Measurements from ENCODE around the gene ZNF440. TPM values are rescaled to one million over a fixed set of nuclear protein-coding genes. Genes with fewer than 3 reads are reported as not detected.
"Not testable (repeated sequence)": the region's sequence is repeated elsewhere in the genome, so short reads cannot be mapped to it uniquely, and the experiment has no call there.

ZNF440 gene
- 12.1 TPM for total RNA-seq

GRCh38 chr19:11814029-11814699 lies at the start of gene ZNF440:
ZNF440 (plus strand) TSS chr19:11814273; CDS start chr19:11814448, 175 bp downstream.
- DNase-seq (ENCODE audit: low spot score) = peak; percentile 97
- peak; percentile 100 for ATAC-seq
- intact Hi-C loops (cut with DNase I) = no loop called here

DNA sequence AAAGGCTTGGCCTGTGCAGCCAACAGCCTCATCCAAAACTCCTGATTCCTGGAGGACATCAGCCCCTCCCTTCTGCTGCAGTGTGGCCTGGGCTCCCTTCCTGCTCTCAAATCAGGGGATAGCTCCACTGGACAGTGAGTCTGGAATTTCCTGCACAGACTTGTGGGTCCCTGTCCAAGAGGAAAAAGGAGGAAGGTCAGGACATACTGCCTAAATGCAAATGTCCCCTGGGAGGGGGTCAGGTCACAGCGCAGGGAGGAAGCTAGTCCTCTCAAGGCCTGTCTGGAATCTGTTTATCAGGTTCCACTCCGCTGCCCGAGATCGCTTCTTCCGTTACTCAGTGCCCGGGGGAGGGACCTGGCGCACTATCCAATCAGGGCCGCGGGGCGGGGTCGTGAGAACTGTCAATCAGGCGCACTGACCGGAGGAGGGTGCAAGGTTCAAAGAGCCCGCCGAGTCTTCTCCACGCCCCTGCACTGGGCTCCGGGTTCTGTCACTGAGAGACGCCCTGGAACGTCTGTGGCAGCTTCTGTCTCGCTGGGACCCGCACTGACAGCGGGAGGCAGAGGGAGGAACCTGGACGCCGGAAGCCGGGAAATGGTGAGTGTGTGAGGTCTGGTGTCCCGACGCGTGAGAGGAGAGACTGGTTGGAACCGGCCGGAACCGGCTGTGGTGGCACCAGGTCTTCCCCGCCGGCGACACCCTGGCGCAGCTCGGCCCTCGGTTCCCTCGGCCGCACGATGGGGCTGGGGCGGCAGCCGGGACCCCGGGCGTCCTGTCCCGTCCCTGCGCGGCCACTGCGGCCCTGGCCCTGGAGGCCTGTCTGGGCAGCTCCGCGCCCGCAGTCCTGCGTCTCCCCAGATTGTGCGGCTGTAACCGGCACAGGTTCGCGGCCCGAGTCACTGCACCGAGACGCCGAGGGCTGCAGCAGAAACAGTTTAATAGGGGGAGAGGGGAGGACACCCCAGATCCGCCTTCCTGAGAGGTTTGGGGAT lies 47.2 kb upstream of the ZNF440 start, which contains the start of gene ZNF441:
TSS of gene ZNF441 (plus strand) at position 404 of the 995 bp plus-strand sequence. CDS start at position 598, 194 bp downstream.
- DNase-seq (ENCODE audit: low spot score) (peak; percentile 99), ATAC-seq (peak; percentile 100)
- intact Hi-C loops (cut with DNase I) = no loop called here

DNA sequence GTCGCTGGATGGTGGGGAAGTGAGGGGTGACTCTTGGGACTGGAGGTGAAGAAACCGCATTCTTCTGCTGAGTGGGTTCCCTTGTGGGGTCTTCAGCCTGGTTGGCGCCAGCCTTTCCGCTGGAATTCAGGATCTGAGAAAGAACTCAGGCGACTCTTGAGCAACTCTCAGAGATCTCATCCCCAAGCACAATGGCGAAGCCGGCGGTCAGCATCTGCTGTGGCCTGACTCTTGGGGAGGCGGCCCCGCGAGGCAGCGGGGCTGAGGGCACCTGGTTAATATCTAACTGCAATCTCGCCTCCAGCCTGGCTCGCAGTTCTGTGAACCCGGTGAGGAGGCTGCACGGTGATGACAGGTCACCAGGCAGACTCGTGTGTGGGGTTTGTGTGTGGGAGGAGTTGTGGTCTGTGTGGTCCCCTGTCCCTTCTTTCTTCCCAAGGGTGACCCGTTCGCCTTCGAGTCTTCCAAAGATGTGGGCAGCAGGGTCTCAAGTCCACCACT lies 46.4 kb upstream of the ZNF440 start:
- ATAC-seq (peak; percentile 16), DNase-seq (ENCODE audit: low spot score) (peak; percentile 61)
- intact Hi-C loops (cut with DNase I) = no loop called here

DNA sequence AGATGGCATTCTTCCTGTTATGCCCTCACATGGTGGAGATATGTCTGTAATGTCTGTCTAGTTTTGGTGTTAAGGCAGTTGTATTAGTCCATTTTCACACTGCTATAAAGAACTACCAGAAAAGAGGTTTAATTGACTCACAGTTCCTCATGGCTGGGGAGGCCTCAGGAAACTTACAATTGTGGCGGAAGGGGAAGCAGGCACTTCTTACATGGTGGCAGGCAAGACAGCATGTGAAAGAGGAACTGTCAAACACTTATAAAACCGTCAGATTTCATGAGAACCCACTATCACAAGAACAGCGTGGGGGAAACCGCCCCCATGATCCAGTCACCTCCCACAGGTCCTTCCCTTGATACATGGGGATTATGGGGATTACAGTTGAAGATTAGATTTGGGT lies 44.1 kb upstream of the ZNF440 start:
- DNase-seq (ENCODE audit: low spot score) (no peak), ATAC-seq (no peak)
- intact Hi-C loops (cut with DNase I) = no loop called here

DNA sequence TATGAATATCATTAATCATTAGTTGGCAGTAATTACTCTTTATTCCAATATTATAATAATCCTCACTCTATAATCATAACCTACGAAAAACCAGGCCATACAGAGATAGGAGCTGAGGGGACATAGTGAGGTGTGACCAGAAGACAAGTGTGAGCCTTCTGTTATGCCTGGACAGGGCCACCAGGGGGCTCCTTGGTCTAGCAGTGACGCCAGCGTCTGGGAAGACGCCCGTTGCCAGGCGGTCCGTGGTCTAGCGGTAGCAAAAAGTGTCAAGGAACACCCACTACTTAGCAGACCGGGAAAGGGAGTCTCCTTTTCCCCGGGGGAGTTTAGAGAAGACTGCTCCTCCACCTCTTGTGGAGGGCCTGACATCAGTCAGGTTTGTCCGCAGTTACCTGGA lies 42.6 kb upstream of the ZNF440 start:
- intact Hi-C loops (cut with DNase I); ATAC-seq; DNase-seq (ENCODE audit: low spot score): not testable (repeated sequence)

GRCh38 chr19:11776669-11777068 lies 37.4 kb upstream of the ZNF440 start:
- ATAC-seq; DNase-seq (ENCODE audit: low spot score); intact Hi-C loops (cut with DNase I): not testable (repeated sequence)

DNA sequence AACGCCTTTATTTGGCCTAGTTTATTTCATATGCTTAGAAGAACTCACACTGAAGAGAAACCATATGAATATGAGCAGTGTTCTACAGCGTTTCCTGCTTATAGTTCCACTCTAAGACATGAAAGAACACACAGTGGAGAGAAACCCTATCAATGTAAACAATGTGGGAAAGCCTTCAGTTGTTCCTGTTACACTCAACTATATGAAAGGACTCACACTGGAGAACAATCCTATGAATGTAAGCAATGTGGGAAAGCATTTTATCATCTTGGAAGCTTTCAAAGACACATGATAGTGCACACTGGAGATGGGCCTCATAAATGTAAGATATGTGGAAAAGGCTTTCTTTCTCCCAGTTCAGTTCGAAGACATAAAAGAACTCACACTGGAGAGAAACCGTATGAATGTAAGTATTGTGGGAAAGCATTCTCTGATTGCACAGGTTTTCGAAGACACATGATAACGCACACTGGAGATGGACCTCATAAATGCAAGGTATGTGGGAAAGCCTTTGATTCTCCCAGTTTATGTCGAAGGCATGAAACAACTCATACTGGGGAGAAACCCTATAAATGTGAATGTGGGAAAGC lies 33.5 kb upstream of the ZNF440 start:
- DNase-seq (ENCODE audit: low spot score) = no peak
- no peak for ATAC-seq
- intact Hi-C loops (cut with DNase I) = no loop called here

DNA sequence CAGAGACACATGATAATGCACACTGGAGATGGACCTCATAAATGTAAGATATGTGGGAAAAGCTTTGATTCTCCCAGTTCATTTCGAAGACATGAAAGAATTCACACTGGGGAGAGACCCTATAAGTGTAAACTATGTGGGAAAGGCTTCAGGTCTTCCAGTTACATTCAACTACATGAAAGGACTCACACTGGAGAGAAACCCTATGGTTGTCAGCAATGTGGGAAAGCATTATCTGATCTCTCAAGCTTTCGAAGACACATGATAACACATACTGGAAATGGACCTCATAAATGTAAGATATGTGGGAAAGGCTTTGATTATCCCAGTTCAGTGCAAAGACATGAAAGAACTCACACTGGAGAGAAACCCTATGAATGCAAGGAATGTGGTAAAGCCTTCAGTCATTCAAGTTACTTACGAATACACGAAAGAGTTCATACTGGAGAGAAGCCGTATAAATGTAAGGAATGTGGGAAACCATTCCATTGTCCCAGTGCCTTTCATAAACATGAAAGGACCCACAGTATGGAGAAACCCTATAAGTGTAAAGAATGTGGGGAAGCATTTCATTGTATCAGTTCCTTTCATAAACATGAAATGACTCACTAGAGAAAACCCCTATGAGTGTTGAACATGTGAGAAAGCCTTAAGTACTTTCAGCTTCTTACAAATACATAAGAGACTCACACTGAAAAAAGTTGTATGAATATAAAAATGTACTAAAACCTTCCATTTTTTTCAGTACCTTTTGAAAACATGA lies 32.6 kb upstream of the ZNF440 start:
- DNase-seq (ENCODE audit: low spot score) (no peak), ATAC-seq (no peak)
- intact Hi-C loops (cut with DNase I) = no loop called here

DNA sequence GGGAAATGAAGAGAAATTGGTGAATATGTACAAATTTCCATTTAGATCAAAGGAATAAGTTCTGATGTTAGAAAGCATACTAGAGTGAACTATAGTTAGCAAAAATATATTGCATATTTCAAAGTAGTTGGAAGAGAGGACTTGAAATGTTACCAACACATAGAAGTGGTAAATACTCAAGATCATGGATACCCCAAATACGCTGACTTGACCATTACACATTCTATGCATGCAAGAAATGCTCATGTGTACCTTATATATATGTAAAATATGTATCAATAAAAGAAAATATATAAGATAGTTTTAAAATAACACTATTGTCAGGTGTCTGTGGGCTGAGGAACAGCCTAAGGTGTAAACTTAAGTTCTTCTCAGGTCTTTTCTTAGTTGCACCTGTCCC lies 30.3 kb upstream of the ZNF440 start:
- intact Hi-C loops (cut with DNase I) = no loop called here
- DNase-seq (ENCODE audit: low spot score) (no peak), ATAC-seq (no peak)

DNA sequence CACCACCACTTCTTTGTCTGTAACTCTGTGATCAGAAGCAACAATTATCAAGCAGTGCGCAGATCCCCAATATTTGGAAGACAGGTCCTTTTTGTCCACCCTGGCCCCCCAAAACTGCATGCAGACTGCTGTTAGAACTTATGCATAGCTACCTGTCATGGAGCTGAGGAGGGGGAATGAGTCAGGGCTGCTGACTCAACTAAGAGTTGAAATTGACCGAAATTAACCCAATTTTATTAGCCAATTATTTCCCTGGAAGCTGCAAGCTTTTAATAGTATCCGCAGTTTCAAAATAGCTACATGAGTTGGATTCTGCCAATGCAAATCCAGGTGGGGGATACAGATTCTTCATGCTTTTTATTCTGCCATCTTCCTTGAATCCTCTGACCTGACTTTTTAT lies 29.7 kb upstream of the ZNF440 start:
- no peak for DNase-seq (ENCODE audit: low spot score)
- intact Hi-C loops (cut with DNase I) = no loop called here
- ATAC-seq = no peak

DNA sequence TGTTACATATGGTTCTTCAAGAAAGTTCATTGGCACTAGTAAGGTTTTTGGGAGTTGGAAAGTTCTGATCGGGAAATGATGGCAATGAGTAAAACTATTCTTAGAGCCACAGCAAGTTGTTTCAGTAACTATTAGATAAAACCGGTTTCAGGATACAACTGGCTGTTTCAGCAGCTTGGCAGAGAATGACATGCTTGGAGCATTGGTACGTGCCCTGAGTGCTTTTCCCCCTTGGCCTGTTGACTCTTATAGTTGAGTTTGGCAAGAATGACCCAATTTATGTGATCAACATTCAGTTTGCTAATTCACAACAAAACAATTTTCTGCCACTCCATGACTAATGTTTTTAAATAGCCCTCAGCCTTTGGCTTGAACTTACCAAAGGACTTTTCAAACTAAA lies 26.5 kb upstream of the ZNF440 start:
- no peak for ATAC-seq
- intact Hi-C loops (cut with DNase I) = no loop called here
- no peak for DNase-seq (ENCODE audit: low spot score)

DNA sequence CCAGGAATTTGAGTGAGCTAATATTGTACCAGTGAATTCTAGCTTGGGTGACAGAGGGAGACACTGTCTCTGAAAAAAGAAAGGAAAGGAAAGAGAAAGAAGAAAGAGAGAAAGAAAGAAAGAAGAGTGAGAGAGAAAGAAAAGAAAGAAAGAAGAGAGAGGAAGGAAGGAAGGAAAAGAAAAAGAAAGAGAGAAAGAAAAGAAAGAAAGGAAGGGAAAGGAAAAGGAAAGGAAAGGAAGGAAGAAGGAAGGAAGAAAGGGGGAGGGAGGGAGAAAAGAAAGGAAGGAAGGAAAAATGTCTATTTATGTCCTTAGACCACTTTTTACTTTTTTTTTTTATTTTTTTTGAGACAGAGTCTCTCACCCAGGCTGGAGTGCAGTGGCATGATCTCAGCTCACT lies 21.1 kb upstream of the ZNF440 start:
- intact Hi-C loops (cut with DNase I) = loop anchor here (10.0 kb wide), 1 partner anchor 202 kb away; no protein-coding TSS in a partner anchor
- ATAC-seq (no peak), DNase-seq (ENCODE audit: low spot score) (no peak)

DNA sequence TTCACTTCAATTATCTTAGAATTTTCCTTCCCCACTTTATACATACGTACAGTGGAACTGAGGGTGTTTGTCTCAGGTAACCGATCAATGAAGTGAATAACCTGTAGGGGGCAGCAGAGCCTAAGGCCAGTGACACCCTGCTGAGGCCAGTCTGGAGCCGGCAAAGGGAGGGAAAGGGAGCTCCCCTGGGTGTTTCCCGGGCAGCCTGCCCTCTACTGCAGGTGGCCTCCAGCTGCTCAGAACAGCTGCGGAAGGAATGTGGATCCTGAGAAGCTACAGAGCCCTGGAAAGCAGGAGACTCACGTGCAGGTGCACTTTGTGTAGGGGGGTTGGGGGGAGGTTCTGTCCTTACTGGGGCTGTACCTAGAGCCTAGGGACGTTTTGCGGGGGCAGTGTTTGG lies 16.6 kb upstream of the ZNF440 start:
- ATAC-seq (peak; percentile 97), DNase-seq (ENCODE audit: low spot score) (peak; percentile 88)
- intact Hi-C loops (cut with DNase I) = loop anchor here (10.0 kb wide), 1 partner anchor 197 kb away; no protein-coding TSS in a partner anchor

- peak; percentile 99 for ATAC-seq
- intact Hi-C loops (cut with DNase I) = loop anchor here (10.0 kb wide), 1 partner anchor 196 kb away; no protein-coding TSS in a partner anchor
- DNase-seq (ENCODE audit: low spot score) = peak; percentile 94
Measured at GRCh38 chr19:11798391-11799330, 15.4 kb upstream of the ZNF440 start, which contains the start of gene ZNF491. ZNF491 (plus strand) TSS chr19:11798523; CDS start chr19:11805954, 7,431 bp downstream.

GRCh38 chr19:11806354-11807098 lies 7.5 kb upstream of the ZNF440 start:
- DNase-seq (ENCODE audit: low spot score) (no peak), ATAC-seq (no peak)
- intact Hi-C loops (cut with DNase I) = no loop called here

DNA sequence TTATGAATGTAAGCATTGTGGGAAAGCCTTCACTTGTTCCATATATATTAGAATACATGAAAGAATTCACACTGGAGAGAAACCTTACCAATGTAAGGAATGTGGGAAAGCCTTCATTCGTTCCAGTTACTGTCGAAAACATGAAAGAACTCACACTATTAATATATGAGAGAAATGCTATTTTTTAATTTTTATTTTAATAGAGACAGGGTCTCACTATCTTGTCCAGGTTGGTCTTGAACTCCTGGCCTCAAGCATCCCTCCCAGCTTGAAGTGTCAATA lies 7.0 kb upstream of the ZNF440 start:
- intact Hi-C loops (cut with DNase I) = no loop called here
- no peak for ATAC-seq
- no peak for DNase-seq (ENCODE audit: low spot score)

DNA sequence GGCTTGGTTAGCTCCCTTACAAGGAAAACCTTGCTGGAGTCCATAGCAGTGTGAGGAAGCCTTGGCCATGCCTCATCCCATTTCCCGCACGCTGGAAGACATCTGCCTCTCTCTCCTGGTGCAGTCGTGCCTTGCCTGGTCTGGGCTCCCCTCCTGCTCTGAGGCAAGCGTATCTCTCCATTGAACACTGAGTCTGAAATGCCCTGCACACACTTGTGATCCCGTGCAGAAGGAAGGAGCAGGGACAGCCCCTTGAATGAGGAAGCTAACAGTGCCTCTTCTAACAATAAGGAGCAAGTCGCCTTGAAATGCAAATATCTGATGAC lies 407 bp upstream of the ZNF440 start:
- intact Hi-C loops (cut with DNase I) = no loop called here

More for the DNA sequence above, 407 bp upstream of the ZNF440 start:
- DNase-seq (ENCODE audit: low spot score) (no peak), ATAC-seq (peak; percentile 66)

Data from sciatic nerve (tissue), 2 donors.